ENCODE results near the gene SIGMAR1.

The SIGMAR1 gene

GRCh38 chr9:34629491-34629808, 8.1 kb downstream of the SIGMAR1 start:
- DNase-seq = no peak

DNA sequence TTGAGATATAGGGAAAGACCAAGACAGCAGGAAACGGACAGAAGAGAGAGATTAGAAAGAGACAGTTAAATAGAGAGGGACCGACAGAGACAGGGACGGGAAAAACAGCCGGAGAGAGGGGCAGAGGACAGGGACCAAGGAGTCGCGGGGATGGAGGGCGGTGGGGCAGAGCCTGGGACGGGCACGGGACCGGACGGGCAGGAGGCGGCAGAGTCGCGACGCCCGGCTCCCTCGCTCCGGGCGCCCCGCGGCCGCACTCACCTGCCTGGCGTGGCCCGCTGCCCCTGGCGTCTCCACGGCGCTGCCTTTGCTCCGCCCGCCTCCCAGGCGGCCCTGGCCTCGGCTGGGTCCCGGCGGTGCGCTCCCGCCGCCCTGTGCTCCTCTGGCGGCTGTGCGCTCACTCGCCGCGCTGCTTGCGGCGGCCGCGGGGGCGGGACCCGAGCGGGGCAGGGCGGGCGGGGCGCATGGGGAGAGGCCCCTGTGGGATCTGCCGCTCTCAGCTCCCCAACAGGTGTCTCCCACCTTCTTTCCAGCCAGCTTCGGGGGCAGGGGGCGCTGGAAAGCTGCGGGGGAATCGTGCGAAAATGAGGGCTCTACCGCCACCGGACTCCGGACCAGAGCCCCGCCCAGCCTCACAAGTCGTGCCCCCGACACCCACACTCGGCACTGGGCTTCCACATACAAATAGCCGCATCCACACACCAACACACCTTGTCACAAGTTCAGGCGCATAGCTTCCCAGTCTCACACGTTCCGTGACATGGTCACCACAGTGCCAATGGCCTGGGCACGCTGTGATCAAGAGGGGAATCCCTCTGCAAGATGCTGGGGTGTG, 8.7 kb downstream of the SIGMAR1 start, which contains the start of gene ARID3C:
Gene ARID3C, minus strand, starts transcription at position 411 of the 835 bp plus-strand sequence. CDS start 1,052 bp downstream, outside the sequence.
- no peak for DNase-seq

DNA sequence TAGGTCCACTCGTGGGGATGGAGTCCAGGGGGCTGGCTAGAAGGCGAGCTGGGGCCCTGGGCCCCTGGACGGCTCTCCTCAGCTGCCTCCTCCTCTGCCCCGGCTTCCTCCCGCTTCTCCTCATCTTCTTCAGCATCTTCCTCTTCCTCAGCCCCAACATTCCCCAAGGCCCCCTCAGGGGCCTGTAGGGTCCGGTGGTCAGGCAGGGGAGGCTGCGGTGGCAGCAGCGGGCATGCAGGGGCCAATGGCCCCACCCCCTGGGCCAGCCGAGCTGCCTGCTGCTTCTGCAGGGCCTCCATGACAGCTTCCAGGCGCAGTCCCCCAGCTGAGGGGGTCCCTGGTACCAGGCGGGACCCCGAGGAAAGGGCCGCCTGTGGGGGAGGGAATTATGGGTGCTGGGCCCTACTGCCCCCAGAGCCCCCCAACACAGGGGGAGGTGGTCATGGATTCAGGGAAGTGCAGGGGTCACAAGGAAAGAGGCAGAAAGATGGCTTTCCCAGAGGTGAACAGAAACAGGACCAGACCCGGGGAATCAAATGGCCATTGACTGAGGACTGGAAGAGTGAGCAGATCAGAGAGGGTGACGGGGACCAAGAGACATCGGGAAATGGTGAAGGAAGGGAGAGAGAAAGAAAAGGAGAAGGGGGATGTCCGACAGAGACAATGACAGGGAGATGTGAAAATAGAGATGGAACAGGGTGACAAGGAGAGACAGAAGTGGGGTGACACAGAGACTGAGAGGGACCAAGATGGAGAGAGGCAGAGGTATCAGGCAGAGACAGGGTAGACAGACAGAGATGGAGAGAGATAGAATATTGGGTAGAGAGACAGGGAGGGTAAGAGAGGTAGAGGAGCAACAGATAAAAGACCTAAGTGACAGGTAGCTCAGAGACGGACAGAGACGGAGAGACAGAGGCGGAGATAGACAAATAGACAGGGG, 9.6 kb downstream of the SIGMAR1 start:
- DNase-seq = no peak

GRCh38 chr9:34625186-34625486, 12.5 kb downstream of the SIGMAR1 start:
- no peak for DNase-seq

GRCh38 chr9:34624475-34625185, 13.0 kb downstream of the SIGMAR1 start:
- DNase-seq = no peak

DNA sequence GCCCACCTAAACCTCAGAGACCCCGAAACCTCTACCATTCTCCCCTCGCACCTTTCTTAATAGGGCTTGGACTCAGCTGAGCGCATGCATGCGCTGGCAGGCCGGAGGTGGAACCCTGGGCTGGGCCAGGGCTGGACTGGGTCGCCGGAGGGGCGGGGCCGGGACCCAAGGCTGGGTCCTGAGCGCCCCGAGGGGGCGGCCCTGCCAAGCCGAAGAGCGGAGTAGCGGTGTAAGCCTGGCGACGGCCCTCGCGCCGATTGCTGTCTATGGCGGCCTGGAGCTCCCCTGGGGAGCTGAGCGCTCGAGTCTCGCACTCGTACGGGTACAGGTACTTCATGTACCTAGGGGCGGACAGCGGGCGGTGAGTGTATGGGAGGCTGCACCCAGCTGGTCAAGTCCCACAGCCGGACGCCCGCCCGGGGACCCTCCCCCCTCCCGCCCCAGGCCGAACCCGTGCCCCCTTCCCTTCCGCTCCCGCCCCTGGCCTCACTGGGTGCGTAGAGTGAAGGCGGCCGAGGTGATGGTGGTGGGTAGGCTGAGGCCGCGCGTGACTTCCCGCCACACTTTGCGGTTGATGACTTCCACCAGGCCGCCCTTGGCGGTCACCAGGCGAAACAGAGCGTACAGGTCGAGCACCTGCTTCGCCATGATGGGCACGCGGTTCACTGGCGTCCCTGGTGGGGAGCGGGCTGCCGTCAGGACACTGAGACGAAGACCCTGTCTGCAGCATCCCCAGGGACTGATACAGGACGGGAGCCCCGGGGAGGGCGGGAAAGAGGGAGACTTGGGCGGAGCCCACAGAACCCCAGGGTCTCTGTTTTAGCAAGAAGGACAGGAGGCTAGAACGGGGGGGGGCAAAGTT, 14.0 kb downstream of the SIGMAR1 start:
- DNase-seq = no peak

- DNase-seq = peak; percentile 95
These were observed 17.3 kb downstream of the SIGMAR1 start, which contains the start of gene DCTN3 for GRCh38 chr9:34620061-34620994. TSS of gene DCTN3 (minus strand) at chr9:34620495. CDS start at chr9:34620464, 31 bp downstream.

DNA sequence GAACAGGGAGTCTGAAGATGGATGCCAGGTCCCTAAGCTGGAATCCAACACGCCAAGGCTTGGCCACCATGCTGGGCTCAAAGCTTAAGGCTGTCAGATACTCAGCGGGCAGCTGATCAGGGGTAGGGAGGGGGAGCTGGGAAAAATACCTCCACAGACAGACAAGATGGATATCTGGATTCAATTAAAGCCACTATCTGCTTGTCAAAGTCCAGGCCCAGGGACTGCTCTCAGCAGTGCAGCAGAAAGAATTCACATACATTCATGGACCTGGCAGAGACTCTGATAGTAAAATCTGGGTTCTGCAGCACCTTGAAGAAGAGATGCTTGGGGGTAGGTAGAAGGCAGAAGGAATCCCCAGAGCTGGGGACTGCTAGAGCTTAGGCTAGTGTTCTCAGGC, 22.5 kb downstream of the SIGMAR1 start:
- DNase-seq = no peak

DNA sequence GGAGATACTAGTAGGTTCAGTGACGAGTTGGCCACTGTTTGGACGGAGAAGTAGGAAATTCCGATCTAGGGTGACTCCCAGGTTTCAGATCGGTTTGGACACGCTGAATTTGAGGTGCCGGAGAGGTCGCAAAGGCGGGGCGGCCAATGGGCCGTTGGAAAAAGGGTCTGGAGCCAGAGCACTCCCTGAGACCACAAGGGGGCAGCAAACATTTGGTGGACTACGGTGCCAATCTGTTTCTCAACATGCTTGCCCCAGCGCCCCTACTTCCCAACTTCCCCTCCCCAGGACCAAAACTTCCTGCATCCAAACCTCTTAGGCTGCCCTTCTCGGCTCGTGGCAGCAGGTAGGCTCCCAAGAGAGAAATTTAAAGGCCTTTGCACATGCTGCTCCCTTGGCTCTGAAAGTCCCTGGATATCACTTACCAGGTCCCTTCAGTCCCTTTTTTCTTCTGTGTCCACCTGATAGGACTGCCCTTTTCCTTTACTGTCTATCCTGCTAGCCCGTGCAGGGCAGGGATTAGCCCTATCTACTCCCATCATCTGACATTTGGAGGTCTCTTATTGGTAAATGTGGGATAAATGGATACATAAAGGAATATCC, 24.7 kb downstream of the SIGMAR1 start:
- DNase-seq = peak; percentile 68

DNA sequence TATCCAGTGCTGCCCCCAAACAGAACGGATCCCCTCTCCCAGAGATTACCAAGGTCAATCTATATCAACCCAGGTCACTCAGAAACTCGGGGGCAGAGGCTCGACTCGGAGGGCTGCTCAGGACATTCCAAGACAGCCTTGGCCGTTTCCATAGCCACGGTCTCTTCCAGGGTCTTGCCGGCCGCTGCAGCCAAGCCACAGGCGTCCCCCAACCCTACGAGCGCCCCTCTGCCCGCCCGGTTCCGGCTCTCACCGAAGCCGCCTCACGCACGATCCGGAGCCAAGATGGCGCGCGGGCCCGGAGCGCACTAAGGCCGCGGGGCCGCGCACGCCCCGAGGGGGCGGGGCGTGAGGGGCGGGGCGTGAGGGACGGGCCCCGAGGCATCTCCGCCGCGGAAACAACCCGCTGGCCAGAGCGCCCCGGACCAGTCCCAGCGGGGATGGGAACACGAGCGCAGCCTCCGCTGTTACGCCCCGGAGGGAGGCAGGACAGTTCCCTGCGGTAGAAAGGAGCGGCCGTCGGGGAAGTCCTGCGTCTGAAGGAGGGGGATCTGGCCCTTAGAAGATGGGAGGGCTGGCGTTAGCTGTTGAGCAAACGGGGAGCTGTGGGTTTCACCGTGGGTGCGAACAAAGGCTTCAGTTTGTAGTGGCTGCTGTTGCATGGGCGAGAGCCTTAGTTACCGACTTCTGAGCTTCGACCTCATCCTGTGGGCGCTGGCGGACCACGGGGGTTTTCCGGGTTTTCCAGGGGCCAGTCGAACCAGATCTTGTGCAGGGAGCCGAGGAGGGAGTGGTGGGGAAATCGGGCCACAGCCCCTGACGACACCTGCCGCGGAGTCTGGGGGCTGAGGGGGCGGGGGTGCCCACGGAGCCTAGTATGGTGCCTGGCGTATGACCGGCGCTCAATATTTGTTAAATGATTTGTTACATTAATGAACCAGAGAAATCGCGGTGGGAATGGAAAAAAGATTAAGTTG, 25.5 kb downstream of the SIGMAR1 start, which contains the start of gene RPP25L:
Gene RPP25L, minus strand, starts transcription at position 287 of the 977 bp plus-strand sequence. CDS start 801 bp downstream, outside the sequence.
- DNase-seq = peak; percentile 84

- no peak for DNase-seq
These were observed 26.3 kb downstream of the SIGMAR1 start for GRCh38 chr9:34611251-34611810.

GRCh38 chr9:34610434-34611206, 27.0 kb downstream of the SIGMAR1 start:
- DNase-seq = no peak

DNA sequence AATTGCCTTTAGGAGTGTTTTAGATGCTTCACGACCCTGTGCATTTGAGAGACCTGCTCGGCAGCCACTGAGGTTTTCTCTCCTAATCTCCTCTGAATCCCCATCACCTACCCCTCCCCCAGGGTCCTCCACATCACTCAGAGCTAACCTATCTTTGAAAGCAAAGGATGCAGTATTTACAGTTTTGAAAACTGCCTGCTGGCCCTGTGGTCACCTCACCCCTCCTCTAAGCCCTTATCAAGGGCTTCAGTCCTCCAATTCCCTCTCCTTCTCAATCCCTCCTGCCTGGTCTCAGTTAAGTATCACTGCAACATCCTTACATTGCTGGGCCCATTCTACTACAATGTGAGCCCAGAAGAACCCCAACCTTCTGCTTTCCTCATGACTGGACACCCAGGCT, 30.3 kb downstream of the SIGMAR1 start:
- DNase-seq = no peak

DNA sequence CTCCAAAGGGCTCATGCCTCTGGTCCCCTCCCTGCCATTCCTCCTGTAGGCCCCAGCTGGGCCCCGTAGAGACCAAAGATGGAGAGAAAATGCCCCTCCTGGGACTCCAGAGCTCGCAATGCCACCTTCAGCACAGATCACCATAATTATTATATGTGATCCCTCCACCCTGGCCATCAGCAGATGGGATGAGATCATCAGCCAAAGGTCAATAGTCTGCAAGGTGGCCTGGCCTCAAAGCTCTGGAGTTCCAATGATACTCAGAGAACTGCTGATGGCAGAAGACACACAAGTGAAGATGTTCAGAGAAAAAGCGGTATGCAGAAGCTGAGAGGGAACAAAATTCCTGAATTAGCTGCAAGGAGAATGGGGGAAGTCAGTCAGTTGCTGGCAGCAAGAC, 30.7 kb downstream of the SIGMAR1 start:
- DNase-seq = no peak

DNA sequence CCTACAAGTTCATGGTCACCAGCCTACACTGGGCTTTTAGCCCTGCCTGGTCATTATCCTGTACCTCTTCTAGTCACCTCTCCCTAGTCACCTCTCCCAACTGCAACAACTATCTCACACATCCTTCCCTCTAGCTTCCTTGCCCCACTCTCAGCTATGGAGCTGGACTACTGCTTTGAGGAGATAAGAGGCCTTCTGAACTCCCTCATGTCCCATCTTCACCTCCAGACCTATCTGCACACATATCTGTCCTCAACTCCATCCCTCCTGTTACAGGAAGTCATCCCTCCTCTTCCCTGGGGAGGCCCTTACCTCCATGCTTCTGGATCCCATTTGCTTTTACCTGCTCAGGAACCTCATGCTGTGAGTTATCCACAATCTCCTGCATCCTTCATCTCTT, 31.4 kb downstream of the SIGMAR1 start:
- no peak for DNase-seq

DNA sequence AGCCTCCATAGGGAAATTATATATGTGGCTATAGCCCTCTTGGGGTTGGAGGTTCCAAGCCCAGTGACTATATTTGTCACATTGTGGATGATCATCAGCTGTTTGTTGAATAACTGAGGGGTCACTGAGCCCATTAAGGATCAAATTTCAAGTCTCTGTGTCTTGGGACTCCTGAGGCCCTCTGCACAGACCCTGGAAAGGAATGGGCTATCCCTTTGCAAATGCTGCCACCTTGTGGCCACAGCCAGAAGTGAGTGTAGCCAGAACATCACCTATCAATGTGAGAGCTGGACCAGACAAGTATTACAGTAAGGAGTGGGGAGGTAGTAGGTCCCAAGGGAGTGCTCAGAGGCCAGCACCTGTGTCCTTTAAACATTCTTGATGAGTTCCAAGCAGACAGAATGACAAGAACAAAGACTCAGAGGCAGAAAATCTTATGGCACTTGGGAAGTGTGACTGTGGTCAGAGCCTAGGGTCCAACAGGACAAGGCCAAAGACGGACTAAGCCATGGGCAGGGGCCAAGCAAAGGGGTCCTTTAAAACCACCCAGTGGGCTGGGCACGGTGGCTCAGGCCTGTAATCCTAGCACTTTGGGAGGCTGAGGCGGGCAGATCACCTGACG, 33.9 kb downstream of the SIGMAR1 start:
- peak; percentile 62 for DNase-seq

DNA sequence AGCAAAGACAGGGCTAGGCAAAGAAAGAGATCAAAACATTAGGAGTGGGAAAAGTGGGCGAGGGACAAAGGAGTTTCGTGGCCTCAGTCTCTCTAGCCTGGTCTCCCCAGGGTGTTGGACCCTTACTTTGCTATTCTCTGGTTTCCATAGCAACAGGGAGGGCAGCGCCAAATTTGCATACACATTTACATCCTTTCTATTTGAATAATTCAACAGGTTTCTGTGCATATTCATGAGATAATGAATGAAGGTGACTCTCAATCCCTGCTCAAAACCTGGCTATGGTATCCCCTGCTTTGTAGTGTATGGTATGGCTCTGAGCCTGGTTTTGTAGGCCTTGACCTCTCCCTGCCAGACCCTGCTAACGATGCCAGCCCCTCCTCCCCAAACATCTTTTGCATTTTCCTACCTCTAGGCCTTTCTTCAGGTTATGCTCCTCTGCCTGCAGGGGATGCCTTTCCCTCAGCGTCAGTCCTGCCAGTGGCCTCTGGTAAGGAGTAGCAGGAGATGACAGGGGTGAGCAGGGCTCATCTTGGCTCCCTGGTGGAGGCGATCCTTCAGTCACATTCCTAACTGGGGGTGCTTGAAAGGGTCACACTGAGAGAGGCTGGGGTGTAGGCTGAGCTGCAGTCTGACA, 35.5 kb downstream of the SIGMAR1 start:
- DNase-seq = no peak

Measured in fibroblast of skin of right biceps (primary cell).